HG03103 (cell line): ENCODE measurements around the gene SLC16A3.
"Not testable (repeated sequence)": the region's sequence is repeated elsewhere in the genome, so short reads cannot be mapped to it uniquely, and the experiment has no call there.

ENCODE experiments used
- ATAC-seq: cut with Tn5 transposase; IDR thresholded peaks from one replicate; pipeline ENCODE4 v1.9.1; 2021; ENCODE audit warnings: low read depth; ENCODE audit not compliant: unreplicated experiment

Gene SLC16A3

GRCh38 chr17:82203920-82204319 is 24.9 kb upstream of the SLC16A3 start:
- no peak for ATAC-seq

DNA sequence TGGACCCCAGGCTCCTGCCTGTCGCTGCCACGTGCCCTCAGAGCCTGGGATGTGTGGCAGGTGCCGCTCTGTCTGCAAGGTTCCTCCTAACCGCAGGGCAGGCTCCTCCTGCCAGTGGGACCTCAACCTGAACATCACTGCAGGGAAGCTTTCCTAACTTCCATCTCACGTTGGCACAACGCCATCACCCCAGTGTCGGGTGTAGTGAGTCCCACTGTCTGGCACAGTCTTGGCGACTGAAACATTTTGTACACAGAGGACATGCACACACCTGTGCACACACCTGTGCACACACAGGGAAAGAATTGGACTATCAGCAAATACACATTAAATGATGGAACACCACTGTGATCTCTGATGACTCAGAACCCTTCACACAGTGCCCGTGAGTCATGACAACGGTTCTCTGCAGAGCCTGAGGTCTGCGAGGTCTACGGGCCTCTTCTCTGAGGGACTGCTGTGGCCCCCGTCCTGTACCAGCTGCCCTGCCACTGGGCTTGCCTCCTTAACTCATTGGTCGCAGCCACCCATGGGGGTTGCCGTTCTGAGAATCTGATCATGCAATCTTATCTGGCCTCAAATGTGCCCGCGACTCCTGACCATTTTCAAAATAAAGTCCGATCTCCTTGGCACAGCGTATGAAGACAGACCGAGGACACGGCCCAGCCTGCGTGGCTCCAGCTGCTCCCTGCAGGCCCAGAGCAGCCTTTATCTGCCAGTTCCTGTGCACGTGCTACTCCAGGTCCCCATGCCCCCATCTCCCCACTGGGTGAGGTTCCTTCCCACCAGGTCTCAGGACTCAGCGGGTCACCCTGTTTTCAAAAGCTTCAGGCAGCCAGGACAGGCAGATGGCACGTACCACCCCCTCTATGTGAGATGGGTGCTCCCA is 23.8 kb upstream of the SLC16A3 start:
- ATAC-seq: no peak

DNA sequence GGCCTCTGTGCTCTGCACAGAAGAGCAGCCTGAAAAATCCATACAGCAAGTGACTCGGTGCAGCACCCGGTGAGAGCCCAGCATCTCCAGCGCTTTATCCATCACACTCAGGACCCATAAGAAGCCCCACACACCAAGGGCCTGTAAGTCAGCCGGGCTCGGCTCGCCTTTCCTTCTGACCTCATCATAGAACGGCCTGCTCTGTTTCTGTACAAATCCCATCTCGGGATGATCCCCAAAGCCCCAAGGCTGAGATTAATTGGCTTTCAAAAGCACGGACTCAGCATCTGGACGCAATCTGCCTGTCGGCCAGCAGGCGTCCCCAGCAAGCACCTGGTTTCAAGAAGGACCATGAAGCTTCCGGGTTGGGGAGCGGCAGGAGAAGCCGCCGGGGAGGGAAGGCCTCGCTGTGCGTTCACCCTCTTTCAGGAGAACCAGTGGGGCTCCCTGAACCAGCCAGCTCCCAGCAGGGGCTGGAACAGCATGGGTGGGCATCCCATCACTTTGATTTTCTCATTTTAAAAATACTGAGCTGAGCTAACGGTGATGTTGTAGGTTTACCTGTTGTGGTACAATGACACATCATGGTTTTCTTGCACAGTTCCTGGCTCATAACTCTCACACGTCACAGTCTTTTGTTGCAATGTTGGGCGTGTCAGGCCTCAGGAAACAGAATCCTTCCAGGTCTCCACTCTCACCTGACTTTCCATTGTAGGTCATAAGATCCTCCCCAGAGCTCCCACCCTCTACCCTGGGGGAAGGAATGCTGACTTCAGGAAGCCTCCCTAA is 22.9 kb upstream of the SLC16A3 start:
- peak; percentile 47 for ATAC-seq

DNA sequence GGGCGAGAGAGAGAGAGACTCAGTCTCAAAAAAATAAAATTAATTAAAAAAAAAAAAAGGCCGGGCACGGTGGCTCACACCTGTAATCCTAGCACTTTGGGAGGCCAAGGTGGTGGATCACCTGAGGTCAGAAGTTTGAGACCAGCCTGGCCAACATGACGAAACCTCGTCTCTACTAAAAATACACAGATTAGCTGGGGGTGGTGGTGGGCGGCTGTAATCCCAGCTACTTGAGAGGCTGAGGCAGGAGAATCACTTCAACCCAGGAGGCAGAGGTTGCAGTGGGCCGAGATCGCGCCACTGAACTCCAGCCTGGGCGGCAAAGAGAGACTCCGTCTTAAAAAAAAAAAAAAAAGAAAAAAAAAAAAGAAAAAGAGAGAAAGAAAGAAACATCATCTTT is 18.2 kb upstream of the SLC16A3 start:
- not testable (repeated sequence) for ATAC-seq

DNA sequence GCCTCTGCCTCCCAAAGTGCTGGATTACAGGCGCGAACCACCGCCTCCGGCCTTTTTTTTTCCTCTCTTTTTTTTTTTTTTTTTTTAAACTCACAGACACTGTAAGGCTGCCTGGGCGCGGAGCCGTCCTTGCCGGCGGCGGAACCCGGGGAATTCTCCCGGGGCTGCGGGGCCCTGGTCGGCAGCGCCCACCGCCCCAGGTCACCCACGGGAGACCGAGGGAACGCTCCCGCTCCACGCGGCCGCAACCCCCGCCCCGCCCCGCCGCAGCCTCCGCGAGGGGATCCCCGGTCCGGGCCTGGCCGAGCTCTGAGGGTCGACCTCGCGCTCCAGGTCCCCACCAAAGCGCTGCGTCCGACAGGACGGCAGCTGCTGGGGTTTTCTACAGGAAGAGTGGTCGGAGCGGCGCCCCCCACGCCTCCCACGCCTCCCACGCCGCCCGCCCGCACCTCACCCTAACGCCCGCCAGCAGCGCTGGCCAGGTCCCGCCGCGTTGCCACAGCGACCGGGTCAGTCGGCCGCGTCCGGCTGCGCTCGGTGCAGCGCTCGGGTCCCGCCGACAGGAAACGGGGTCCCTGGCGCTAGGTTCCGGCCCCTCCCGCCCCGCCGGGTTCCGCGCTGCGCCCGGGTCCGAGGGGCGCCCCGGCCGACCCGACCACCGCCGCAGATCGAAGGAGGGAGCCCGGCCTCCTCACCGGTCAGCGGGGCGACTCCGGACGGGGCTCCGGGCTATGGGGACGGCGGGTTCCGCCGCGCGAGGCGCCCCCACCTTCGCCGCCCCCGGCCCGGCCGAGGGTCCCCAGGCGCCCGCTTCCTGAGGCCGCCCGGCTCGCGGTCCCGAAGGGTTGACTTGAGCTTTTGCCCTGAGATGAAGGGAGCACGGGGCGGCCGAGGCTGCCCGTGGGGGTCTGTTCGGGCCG is 16.3 kb upstream of the SLC16A3 start, which contains the start of gene CCDC57:
Gene CCDC57, minus strand, starts transcription at position 512 of the 920 bp plus-strand sequence. CDS start 10,898 bp downstream, outside the sequence.
- peak; percentile 62 for ATAC-seq

DNA sequence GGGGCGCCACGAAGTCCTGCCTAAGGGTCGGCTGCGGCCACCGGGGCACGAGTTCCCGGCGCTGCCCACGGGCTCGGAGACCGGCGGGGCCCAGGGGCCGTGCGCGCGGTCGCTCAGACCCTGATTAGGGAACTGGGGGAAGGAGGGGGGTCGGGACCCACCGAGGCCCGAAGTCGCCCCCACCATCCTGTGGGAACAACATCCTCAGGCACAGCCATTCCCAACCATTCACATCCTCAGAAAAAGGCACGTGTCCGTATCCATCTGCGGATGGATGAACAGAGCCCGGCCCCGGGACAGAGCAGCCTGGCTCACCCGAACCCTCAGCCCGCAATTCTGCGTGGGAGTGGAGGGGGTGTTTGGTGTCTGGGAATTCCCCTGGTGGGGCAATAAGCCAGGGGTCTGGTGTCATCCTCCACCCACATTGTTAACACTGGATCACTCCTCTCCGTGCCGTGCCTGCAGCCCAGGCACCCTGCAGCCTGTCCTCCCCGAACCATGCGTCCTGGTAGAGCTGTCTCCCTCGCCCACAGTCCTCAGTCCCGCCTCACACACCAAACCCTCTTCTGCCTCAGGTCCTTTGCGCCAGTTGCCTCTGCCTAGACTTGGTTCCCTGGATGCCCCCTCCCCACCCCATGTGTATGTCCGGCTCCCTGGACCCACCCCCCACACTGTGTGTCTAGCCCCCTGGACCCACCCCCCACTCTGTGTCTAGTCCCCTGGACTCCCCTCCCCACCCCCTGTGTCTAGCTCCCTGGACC is 15.4 kb upstream of the SLC16A3 start:
- ATAC-seq: no peak

DNA sequence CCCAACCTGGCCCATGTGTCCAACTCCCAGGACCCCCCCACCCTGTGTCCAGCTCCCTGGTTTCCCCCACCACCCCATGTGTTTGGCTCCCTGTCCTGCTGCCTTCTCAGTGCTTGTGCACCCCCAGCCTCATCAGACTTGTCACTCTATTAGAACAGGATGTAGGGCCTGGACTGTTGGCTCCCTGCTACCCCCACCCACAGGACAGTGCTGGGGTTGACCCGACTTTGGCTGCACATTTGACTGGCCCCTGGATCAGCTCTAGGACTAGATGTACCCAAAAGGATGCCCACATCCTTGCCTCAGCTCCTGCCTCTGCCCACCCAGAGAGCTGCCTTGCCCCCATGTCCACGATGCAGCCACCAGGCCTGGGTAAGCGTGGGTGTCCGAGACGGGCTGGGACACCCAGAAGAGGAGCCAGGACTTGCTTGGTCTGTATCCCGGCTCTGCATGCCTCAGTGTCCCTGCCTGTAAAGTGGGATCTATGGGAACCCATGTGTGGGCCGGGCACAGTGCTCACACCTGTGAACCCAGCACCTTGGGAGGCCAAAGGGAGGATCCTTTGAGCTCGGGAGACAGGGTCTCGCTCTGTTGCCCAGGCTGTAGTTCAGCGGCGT is 14.7 kb upstream of the SLC16A3 start:
- ATAC-seq: no peak

- ATAC-seq: no peak
Observed at GRCh38 chr17:82215095-82215971, 13.5 kb upstream of the SLC16A3 start.

GRCh38 chr17:82215972-82216300 is 12.9 kb upstream of the SLC16A3 start:
- ATAC-seq: no peak

DNA sequence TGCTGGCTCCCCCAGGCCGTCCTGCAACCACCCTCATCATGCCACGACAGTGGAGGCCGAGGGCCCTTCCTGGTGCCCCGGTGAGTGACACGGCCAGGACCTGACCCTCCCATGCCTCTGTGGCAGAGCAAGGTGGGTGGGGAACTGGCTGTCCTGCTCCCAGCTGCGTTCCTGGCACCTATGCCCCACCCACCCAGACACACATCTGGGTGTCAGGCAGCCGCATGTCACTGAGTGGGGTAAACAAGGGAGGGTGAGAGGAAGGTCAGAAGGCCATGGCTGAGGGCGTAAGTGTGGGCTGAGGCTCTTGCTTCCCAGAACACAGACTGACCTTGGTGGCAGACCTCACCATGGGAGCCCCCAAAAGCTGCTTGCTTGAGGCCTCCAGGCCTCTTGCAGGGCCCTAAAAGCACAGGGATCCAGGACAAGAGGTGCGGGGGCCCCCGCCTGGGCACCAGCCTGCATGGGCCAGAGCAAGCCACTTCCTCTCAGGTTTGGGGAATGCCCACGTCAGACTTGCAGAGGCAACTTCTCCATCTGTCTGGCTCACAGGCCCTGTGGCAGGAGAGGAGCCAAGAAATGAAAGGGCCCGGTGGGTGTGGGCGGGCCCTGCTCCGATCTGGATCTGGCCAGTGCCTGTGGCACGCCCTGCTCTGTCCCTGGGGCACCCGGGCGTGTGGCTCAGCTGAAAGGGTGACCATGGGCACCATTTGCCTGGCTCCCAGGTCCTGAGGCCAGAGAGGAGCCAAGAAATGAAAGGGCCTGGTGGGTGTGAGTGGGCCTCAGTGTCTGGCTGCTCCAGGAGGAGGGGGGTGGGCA is 12.3 kb upstream of the SLC16A3 start:
- no peak for ATAC-seq

DNA sequence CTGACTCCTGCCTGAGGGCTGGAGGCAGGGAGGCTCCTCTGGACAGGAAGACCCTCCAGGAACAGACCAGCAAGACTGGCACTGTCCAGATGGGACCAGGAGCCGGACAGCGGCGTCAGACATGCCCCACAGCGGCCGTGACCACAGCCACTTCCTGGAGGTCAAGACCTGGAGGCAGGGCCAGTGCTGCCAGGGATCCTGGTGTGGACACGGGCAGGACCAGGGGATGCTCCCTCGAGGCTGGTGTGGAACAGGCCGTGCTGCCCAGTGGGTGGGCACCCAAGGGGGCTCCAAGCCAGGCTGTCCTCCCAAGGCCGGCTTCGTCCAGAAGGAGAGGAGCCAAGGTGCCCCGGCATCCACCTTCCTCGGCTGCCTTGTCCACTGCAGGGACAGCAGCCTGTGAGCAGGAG is 11.7 kb upstream of the SLC16A3 start:
- ATAC-seq: no peak

- no peak for ATAC-seq
Observed at GRCh38 chr17:82217530-82218204, 11.2 kb upstream of the SLC16A3 start.

DNA sequence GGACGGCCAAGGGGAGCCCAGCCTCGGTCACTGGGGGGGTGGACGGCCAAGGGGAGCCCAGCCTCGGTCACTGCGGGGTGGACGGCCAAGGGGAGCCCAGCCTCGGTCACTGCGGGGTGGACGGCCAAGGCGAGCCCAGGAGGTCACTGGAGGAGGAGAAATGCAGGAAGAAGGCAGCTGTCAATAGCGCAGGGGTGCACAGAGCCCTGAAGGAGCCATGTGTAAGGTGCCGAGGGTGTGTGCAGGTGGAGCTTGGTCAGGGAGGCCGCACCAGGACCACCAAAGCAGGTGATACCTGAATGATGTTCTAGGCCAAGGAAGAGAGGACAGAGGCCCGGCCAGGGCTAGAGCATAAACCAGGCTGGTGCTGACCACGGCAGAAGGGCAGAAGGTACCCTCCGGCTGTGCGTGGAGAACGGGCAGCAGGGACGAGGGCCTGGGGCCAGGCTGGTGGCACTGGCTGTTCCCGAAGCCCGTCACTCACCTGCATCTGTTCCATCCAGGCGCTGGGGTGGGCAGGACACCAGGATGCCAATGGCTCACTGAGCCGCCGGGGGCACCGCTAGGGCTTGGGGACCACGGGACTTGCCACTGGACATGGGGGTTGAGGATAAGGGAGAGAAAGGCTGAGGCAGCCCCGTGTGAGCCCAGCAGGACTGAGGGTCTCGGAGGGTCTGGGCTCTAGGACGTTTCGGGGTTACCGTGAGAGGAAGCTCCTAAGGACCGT is 10.3 kb upstream of the SLC16A3 start:
- ATAC-seq: no peak

DNA sequence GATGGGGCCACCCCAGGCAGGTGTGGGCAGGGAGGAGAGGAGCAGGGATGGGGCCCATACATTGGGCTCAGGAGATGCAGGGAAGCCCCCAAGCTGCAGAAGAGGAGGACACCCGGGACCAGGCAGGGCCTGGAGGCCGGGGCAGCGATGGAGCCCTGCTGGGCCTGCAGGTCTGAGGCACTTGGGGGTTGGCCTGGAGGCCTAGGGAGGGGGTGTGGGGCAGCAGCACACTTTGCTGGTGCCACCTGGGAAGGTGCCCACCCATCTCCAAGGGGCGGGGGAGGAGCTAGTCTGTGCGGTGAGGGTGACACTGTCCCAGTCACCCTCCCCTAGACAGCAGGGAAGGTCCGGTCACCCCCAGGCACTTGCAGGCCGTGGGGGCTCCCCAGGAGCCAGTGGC is 9.8 kb upstream of the SLC16A3 start:
- ATAC-seq: no peak

- ATAC-seq: no peak
Observed at GRCh38 chr17:82219753-82220709, 8.8 kb upstream of the SLC16A3 start.
